HepG2 (cell line): ENCODE measurements around the gene FSIP1. TPM values are rescaled to one million over a fixed set of nuclear protein-coding genes. Genes with fewer than 3 reads are reported as not detected.

Source experiments
- ATAC-seq: fragments of 200-7000 bp; cut with Tn5 transposase; 3 replicates; pipeline ENCODE4 v1.9.1; 2020; ENCODE audit warnings: mild to moderate bottlenecking, moderate library complexity
- BruUV-seq: library from RNA; stranded (reverse); fragments of 400-500 nt; replicated peaks from 2 replicates; lab custom pipeline; 2021; lab: Mats Ljungman, UMichigan
- CTCF ChIA-PET: fragments of 300-600 bp; formaldehyde crosslinking; extraction: SDS; loops from one replicate; lab custom pipeline; 2021; ENCODE audit warnings: low total read pairs, inconsistent platforms, low intra/inter-chr PET ratio; lab: Yijun Ruan, JAX
- POLR2A ChIA-PET: fragments of 350-600 bp; sonication (Branson Sonifier 250); formaldehyde crosslinking; loops from one replicate; lab custom pipeline; 2020; ENCODE audit warnings: antibody characterized with exemption, inconsistent platforms; lab: Yijun Ruan, JAX
- DNase-seq: peaks from one replicate; pipeline ENCODE4 v3.0.0-alpha.2; 2015; ENCODE audit warnings: low spot score
- FAIRE-seq: peaks from 3 replicates; lab custom pipeline; 2011; peaks lifted over from hg19 to GRCh38; lab: Jason Lieb, UNC
- H2AFZ ChIP-seq: one replicate; pipeline ENCODE4 v1.6.1; 2011; ENCODE audit warnings: low read length, inconsistent platforms
- H3K27ac ChIP-seq: fragments of 300-600 bp; 3 replicates; pipeline ENCODE4 v1.8.0; 2011; ENCODE audit warnings: mixed run types, mild to moderate bottlenecking, mixed read lengths, low read length, inconsistent platforms; ENCODE audit not compliant: insufficient read depth; ENCODE audit errors: extremely low read length
- H3K27me3 ChIP-seq, 2 experiments: fragments of 200-600 bp in 1 of 2; 2 replicates in 1 of 2; 3 replicates in 1 of 2; pipeline versions ENCODE4 v1.6.0 to v1.8.0; 2011; ENCODE audit warnings: low read length in 2 of 2, mild to moderate bottlenecking in 2 of 2, moderate library complexity in 2 of 2, inconsistent platforms in 1 of 2; ENCODE audit not compliant: insufficient read depth in 2 of 2, control insufficient read depth in 1 of 2
- H3K36me3 ChIP-seq, 2 experiments: fragments of 200-600 bp in 1 of 2; replicated peaks in 1 of 2; 2 replicates in 1 of 2; 3 replicates in 1 of 2; pipeline versions ENCODE4 v1.5.1 to v1.8.0; 2011; ENCODE audit warnings: low read length in 2 of 2, inconsistent platforms in 1 of 2; ENCODE audit not compliant: insufficient read depth in 2 of 2, control insufficient read depth in 1 of 2
- H3K4me1 ChIP-seq: 2 replicates; pipeline ENCODE4 v1.5.1; 2012; ENCODE audit warnings: low read length, inconsistent platforms; ENCODE audit not compliant: insufficient read depth
- H3K4me2 ChIP-seq: 2 replicates; pipeline ENCODE4 v1.6.0; 2011; ENCODE audit warnings: low read depth, low read length, inconsistent platforms
- H3K4me3 ChIP-seq, 3 experiments: fragments of 200-600 bp in 1 of 3; sonication (generic), shearing (Covaris generic) in 1 of 3; replicated peaks in 1 of 3; 2 replicates each; pipeline ENCODE4 v1.5.1; 2011 to 2016; ENCODE audit warnings: low read length in 3 of 3, inconsistent platforms in 2 of 3, low read depth in 2 of 3, mild to moderate bottlenecking in 2 of 3, control low read depth in 1 of 3, mixed read lengths in 1 of 3; ENCODE audit not compliant: insufficient read depth in 1 of 3
- H3K79me2 ChIP-seq: one replicate; pipeline ENCODE4 v1.6.1; 2011; ENCODE audit warnings: low read length, inconsistent platforms; ENCODE audit not compliant: insufficient read depth
- H3K9ac ChIP-seq: 2 replicates; pipeline ENCODE4 v1.6.0; 2011; ENCODE audit warnings: mild to moderate bottlenecking, low read depth, low read length, inconsistent platforms; ENCODE audit not compliant: insufficient read depth
- H3K9me3 ChIP-seq: 2 replicates; pipeline ENCODE4 v1.5.1; 2012; ENCODE audit warnings: mild to moderate bottlenecking, low read length
- H4K20me1 ChIP-seq: 2 replicates; pipeline ENCODE4 v1.6.0; 2011; ENCODE audit warnings: inconsistent platforms, mild to moderate bottlenecking, low read length, moderate library complexity; ENCODE audit not compliant: insufficient read depth
- CEBPB ChIP-seq: IDR thresholded peaks from 2 replicates; pipeline ENCODE4 v1.6.1; 2011; ENCODE audit warnings: low read depth, low read length, improper control_type of control experiment, borderline replicate concordance
- DBP ChIP-seq: sonication (generic); formaldehyde crosslinking; IDR thresholded peaks from 2 replicates; pipeline ENCODE4 v1.4.0; 2020; ENCODE audit warnings: missing genetic modification reagents; ENCODE audit errors: not compliant biosample characterization
- NKX3-1 ChIP-seq: sonication (generic); formaldehyde crosslinking; IDR thresholded peaks from 2 replicates; pipeline ENCODE4 v1.5.0; 2020; ENCODE audit warnings: missing genetic modification reagents
- ZNF230 ChIP-seq: sonication (generic); formaldehyde crosslinking; IDR thresholded peaks from 2 replicates; pipeline ENCODE4 v1.4.0; 2020; ENCODE audit warnings: mild to moderate bottlenecking, missing genetic modification reagents
- ZNF280D ChIP-seq: sonication (generic); formaldehyde crosslinking; IDR thresholded peaks from 2 replicates; pipeline ENCODE4 v1.5.1; 2020; ENCODE audit warnings: mild to moderate bottlenecking, missing genetic modification reagents
- WGBS: methylation state at CpG from one replicate; pipeline ENCODE4 v1.1.6; 2017; ENCODE audit warnings: low lambda C conversion rate; 5-methylcytosine and 5-hydroxymethylcytosine counted together
- in situ Hi-C: cut with HindIII; loops from 2 replicates; pipeline ENCODE4 v1.10.0; 2017; ENCODE audit warnings: low pct_unique_long_range_greater_than_20kb; ENCODE audit not compliant: extremely low pct_ligation_motif_present
- intact Hi-C: fragments of 100-400 bp; cut with micrococcal nuclease; formaldehyde crosslinking; loops from one replicate; pipeline ENCODE4 v1.10.0; 2022; ENCODE audit not compliant: unreplicated experiment
- polyA plus RNA-seq, 8 experiments: library from polyadenylated mRNA; depleted of rRNA in 3 of 8; stranded (reverse) in 7 of 8; unstranded in 1 of 8; fragments of >200 nt; fragmentation: Illumina TruSeq in 4 of 8; extraction: Trizol in 4 of 8; gene quantifications; 2 replicates each; pipeline versions ENCODE4 v1.2.1 to v1.2.3, GENCODE V29; 2011 to 2016; ENCODE audit warnings: low read depth in 4 of 8, missing spikeins in 1 of 8, mixed read lengths in 1 of 8; ENCODE audit not compliant: insufficient read depth in 1 of 8
- total RNA-seq, 5 experiments: library from RNA; depleted of rRNA; stranded (reverse); fragments of >200 nt; fragmentation: Illumina TruSeq; extraction: Trizol; gene quantifications; 2 replicates each; pipeline ENCODE4 v1.2.3, GENCODE V29; 2016; ENCODE audit warnings: low read depth in 1 of 5

Gene FSIP1
- total and polyA plus RNA-seq, 2 of the 13 experiments (the other 11 are each of a cell fraction or from before 2014, with no cell fraction given), result 0.18 TPM; not detected in 1

- in situ Hi-C loops, result no loop called here
- H2AFZ ChIP-seq, result no peak overlapping the region
- no peak overlapping the region for H3K4me3 ChIP-seq
- no TSS peak for BruUV-seq
- H3K9ac ChIP-seq, result no peak overlapping the region
- no peaks in the 10 kb centered on the region for H4K20me1 ChIP-seq
- 41% methylated on average over 6 of the region's 6 CpGs for WGBS
- H3K4me2 ChIP-seq, result no peak overlapping the region
- ChIA-PET POLR2A (no interaction called here), CTCF (no interaction called here)
- no peak for FAIRE-seq
- H3K9me3 ChIP-seq, result no peaks in the 10 kb centered on the region
- no peaks in the 10 kb centered on the region for H3K36me3 ChIP-seq
- DNase-seq, result no peak
- no peaks in the 10 kb centered on the region for H3K79me2 ChIP-seq
- intact Hi-C loops, result no loop called here
- TF ChIP-seq ZNF280D (CRISPR knock-in tag) (no peak), ZNF230 (CRISPR knock-in tag) (no peak)
- no peaks in the 10 kb centered on the region for H3K4me1 ChIP-seq
- ATAC-seq, result no peak
- no peaks in the 10 kb centered on the region; a peak in 1 of 5 replicates for H3K27me3 ChIP-seq
- no peak overlapping the region for H3K27ac ChIP-seq
These were observed 110.5 kb downstream of the FSIP1 start for GRCh38 chr15:39672184-39672583.

DNA sequence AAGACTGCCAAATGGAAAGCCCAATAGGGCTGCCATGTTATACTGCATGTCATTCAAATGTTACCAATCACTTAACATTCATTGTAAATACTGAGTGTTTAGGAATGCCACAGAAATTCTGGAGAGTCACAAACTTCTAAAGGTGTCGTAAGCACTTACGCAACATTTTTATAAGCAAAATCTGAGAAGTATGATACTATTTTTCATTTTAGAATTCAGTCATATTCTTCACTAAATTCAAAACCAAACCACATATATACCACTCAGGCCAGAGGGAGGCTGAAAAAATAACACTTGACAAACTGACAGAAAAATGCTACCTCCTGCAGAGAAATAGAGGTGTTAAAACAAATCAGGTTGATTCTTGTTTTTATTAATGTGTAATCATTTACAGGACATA lies 112.0 kb downstream of the FSIP1 start:
- no peaks in the 10 kb centered on the region for H3K79me2 ChIP-seq
- POLR2A ChIA-PET, result no interaction called here
- FAIRE-seq, result no peak
- WGBS, result 94% methylated on average over 2 of the region's 2 CpGs
- ATAC-seq, result no peak
- no peaks in the 10 kb centered on the region for H4K20me1 ChIP-seq
- in situ Hi-C loops (no loop called here), intact Hi-C loops (no loop called here)
- no peak overlapping the region for H3K4me2 ChIP-seq
- DNase-seq, result no peak
- no peak overlapping the region for H3K4me3 ChIP-seq
- no TSS peak for BruUV-seq
- no peaks in the 10 kb centered on the region for H3K9me3 ChIP-seq
- H3K9ac ChIP-seq, result no peak overlapping the region
- CTCF ChIA-PET, result no interaction called here
- no peak overlapping the region for H3K27ac ChIP-seq
- H3K4me1 ChIP-seq, result no peaks in the 10 kb centered on the region
- H2AFZ ChIP-seq, result no peak overlapping the region
- no peaks in the 10 kb centered on the region for H3K36me3 ChIP-seq
- TF ChIP-seq DBP (CRISPR knock-in tag) (no peak), NKX3-1 (CRISPR knock-in tag) (no peak), CEBPB (peak; percentile 42; the same call in 1 of the 2 replicates)
- TF ChIP-seq, all 625 proteins: peak for 1
- H3K27me3 ChIP-seq, result no peaks in the 10 kb centered on the region; a peak in 1 of 5 replicates
